Suprapubic skin (tissue), 4 donors: Measurements from ENCODE around the gene VAV1. TPM values are rescaled to one million over a fixed set of nuclear protein-coding genes. Genes with fewer than 3 reads are reported as not detected.
"Not testable (repeated sequence)": the region's sequence is repeated elsewhere in the genome, so short reads cannot be mapped to it uniquely, and the experiment has no call there.

Experiments used
- DNase-seq, 2 donors: peaks; one replicate each; pipeline ENCODE4 v3.0.0-alpha.2; 2019; ENCODE audit warnings: low spot score in 2 of 2
- H3K27ac ChIP-seq: fragments of 200-600 bp; sonication (generic); one replicate; pipeline ENCODE4 v1.5.1; 2019
- H3K27me3 ChIP-seq: fragments of 200-600 bp; sonication (generic); one replicate; pipeline ENCODE4 v1.5.1; 2019
- H3K36me3 ChIP-seq: fragments of 200-600 bp; sonication (generic); one replicate; pipeline ENCODE4 v1.5.1; 2019
- H3K4me1 ChIP-seq: fragments of 200-600 bp; sonication (generic); one replicate; pipeline ENCODE4 v1.5.1; 2019
- H3K4me3 ChIP-seq: fragments of 200-600 bp; sonication (generic); one replicate; pipeline ENCODE4 v1.5.1; 2019; ENCODE audit warnings: mild to moderate bottlenecking
- H3K9me3 ChIP-seq: fragments of 200-600 bp; sonication (generic); one replicate; pipeline ENCODE4 v1.5.1; 2019
- EP300 ChIP-seq: sonication (generic); formaldehyde crosslinking; IDR thresholded peaks from one replicate; pipeline ENCODE4 v1.6.1; 2017; ENCODE audit warnings: antibody characterized with exemption
- POLR2A ChIP-seq, 2 donors: fragments of 450-650 bp; IDR thresholded peaks; one replicate each; pipeline ENCODE4 v1.6.1; 2017; ENCODE audit warnings: antibody characterized with exemption in 2 of 2, mild to moderate bottlenecking in 2 of 2, moderate library complexity in 2 of 2
- POLR2AphosphoS5 ChIP-seq, 3 donors: sonication (generic); formaldehyde crosslinking; IDR thresholded peaks; one replicate each; pipeline ENCODE4 v1.6.1; 2017; ENCODE audit warnings: antibody characterized with exemption in 3 of 3
- WGBS: methylation state at CpG from one replicate; pipeline ENCODE4 v1.1.5; 2018; 5-methylcytosine and 5-hydroxymethylcytosine counted together
- total RNA-seq, 4 donors: library from RNA; depleted of rRNA; stranded (reverse); fragments of >200 nt; gene quantifications; one replicate each; pipeline ENCODE4 v1.1.0, GENCODE V29; 2016
- TF ChIP-seq, protein P1 (sequence below), 2 donors: fragments of 200-600 bp in 1 of 2; fragments of 450-650 bp in 1 of 2; sonication (generic) in 1 of 2; IDR thresholded peaks; one replicate each; pipeline ENCODE4 v1.5.1; 2016 to 2019; ENCODE audit warnings: antibody characterized with exemption in 2 of 2, mild to moderate bottlenecking in 1 of 2, moderate library complexity in 1 of 2

VAV1 gene
- total RNA-seq, 4 donors from 2014 or later = 1.1 to 3.1 (median 1.2) TPM

GRCh38 chr19:6743066-6743465 is 29.4 kb upstream of the VAV1 start:
- 86% methylated on average over 7 of the region's 7 CpGs for WGBS
- H3K9me3 ChIP-seq = no peaks in the 10 kb centered on the region
- no peaks in the 10 kb centered on the region for H3K27me3 ChIP-seq
- peak overlapping the region; percentile 16 for H3K27ac ChIP-seq
- peaks cover 35% of the 10 kb centered on the region for H3K36me3 ChIP-seq
- no peak for TF ChIP-seq POLR2AphosphoS5 (IDR thresholded peaks at IDR 0.05)
- TF ChIP-seq POLR2A (IDR thresholded peaks at IDR 0.05) = no peak
- no peak for TF ChIP-seq EP300
- TF ChIP-seq, protein P1, sequence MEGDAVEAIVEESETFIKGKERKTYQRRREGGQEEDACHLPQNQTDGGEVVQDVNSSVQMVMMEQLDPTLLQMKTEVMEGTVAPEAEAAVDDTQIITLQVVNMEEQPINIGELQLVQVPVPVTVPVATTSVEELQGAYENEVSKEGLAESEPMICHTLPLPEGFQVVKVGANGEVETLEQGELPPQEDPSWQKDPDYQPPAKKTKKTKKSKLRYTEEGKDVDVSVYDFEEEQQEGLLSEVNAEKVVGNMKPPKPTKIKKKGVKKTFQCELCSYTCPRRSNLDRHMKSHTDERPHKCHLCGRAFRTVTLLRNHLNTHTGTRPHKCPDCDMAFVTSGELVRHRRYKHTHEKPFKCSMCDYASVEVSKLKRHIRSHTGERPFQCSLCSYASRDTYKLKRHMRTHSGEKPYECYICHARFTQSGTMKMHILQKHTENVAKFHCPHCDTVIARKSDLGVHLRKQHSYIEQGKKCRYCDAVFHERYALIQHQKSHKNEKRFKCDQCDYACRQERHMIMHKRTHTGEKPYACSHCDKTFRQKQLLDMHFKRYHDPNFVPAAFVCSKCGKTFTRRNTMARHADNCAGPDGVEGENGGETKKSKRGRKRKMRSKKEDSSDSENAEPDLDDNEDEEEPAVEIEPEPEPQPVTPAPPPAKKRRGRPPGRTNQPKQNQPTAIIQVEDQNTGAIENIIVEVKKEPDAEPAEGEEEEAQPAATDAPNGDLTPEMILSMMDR (IDR thresholded peaks at IDR 0.05) = no peak
- H3K4me3 ChIP-seq = no peak overlapping the region
- no peak for DNase-seq
- peaks cover 56% of the 10 kb centered on the region for H3K4me1 ChIP-seq

- Histone ChIP-seq H3K4me1 (peaks cover 49% of the 10 kb centered on the region), H3K36me3 (peaks cover 41% of the 10 kb centered on the region)
Measured at GRCh38 chr19:6743714-6744380, 28.7 kb upstream of the VAV1 start.

DNA sequence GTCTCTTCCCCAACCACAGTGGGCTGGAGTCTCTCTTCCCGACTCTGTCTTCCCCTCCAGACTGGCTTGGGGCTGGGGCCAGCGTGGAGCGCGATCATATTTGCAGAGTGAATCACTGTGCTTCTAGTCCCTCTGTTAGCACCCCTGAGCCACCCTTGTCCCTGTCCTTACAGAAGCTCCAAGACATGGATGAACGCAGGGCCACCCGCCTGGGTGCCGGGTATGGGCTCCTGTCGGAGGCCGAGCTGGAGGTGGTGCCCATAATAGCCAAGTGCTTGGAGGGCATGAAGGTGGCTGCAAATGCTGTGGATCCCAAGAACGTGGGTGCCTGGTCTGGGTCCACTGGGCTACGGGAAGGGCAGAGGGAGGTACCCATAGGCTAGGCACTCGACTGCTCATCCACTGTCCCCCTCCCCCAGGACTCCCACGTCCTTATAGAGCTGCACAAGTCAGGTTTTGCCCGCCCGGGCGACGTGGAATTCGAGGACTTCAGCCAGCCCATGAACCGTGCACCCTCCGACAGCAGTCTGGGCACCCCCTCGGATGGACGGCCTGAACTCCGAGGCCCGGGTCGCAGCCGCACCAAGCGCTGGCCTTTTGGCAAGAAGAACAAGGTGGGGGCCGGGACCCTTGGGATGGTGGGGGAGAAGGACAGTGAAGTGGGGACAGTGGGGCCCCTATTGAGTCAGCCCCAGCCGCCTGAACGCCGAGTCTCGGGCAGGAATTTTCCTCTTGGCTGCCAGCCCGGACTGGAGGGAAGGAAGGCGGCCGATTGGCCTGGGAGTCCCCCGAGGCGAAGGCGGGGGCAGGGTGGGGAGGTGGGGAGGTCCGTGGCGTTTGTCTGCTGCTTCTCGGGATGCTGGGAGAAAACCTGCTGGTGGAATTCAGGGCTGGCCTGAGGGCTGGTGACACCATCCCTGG is 27.9 kb upstream of the VAV1 start:
- Histone ChIP-seq H3K9me3 (no peaks in the 10 kb centered on the region), H3K27ac (peak overlapping the region; percentile 84), H3K27me3 (no peaks in the 10 kb centered on the region), H3K4me3 (peak overlapping the region; percentile 21), H3K36me3 (peaks cover 48% of the 10 kb centered on the region), H3K4me1 (peaks cover 48% of the 10 kb centered on the region)
- DNase-seq = peak; percentile 88 to 95
- 32% methylated on average over 37 of the region's 41 CpGs for WGBS
- TF ChIP-seq, protein P1 (IDR thresholded peaks at IDR 0.05) = no peak
- TF ChIP-seq POLR2A (IDR thresholded peaks at IDR 0.05) (no peak), POLR2AphosphoS5 (IDR thresholded peaks at IDR 0.05) (peak in 1 of 3 donors; percentile 12)

More at GRCh38 chr19:6743714-6744380, 28.7 kb upstream of the VAV1 start:
- no peaks in the 10 kb centered on the region for H3K27me3 ChIP-seq
- TF ChIP-seq POLR2AphosphoS5 (IDR thresholded peaks at IDR 0.05) (no peak), EP300 (no peak), POLR2A (IDR thresholded peaks at IDR 0.05) (no peak)
- TF ChIP-seq, protein P1 (IDR thresholded peaks at IDR 0.05) = no peak
- no peaks in the 10 kb centered on the region for H3K9me3 ChIP-seq
- no peak for DNase-seq
- peak overlapping the region; percentile 84 for H3K27ac ChIP-seq
- H3K4me3 ChIP-seq = peak overlapping the region; percentile 21
- WGBS = 89% methylated on average over 15 of the region's 15 CpGs

DNA sequence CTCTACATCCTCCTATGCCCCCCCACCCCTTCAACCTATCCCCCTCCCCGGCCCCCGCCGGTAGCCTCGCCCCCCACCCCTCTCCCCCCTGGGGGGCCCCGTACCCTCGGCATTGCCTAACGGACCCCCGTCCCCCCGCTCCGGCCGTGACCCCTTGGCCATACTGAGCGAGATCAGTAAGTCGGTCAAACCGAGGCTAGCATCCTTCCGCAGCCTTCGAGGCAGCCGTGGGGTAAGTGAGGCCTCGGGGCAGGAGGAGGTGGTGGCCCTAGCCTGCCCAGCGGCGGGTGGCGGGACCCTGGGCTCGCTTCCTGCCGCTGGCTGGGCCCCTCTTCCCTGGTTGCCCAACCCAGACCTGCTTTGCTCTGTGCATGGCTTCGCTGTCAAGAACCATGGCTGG is 26.5 kb upstream of the VAV1 start:
- no peaks in the 10 kb centered on the region for H3K9me3 ChIP-seq
- no peak for DNase-seq
- 91% methylated on average over 18 of the region's 24 CpGs for WGBS
- H3K4me1 ChIP-seq = peaks cover 46% of the 10 kb centered on the region
- no peak overlapping the region for H3K4me3 ChIP-seq
- TF ChIP-seq POLR2AphosphoS5 (IDR thresholded peaks at IDR 0.05) = no peak
- TF ChIP-seq, protein P1 (IDR thresholded peaks at IDR 0.05) = no peak
- no peak for TF ChIP-seq POLR2A (IDR thresholded peaks at IDR 0.05)
- no peak for TF ChIP-seq EP300
- no peak overlapping the region for H3K27ac ChIP-seq
- no peaks in the 10 kb centered on the region for H3K27me3 ChIP-seq
- peaks cover 61% of the 10 kb centered on the region for H3K36me3 ChIP-seq

GRCh38 chr19:6748543-6748942 is 24.0 kb upstream of the VAV1 start:
- DNase-seq, H3K4me3 ChIP-seq, H3K27me3 ChIP-seq, H3K9me3 ChIP-seq, H3K27ac ChIP-seq: not testable (repeated sequence)
- WGBS = 85% methylated on average over 10 of the region's 10 CpGs
- peaks cover 75% of the 10 kb centered on the region for H3K36me3 ChIP-seq
- peaks cover 45% of the 10 kb centered on the region for H3K4me1 ChIP-seq
